GM18519 (cell line): ENCODE results near the gene MIB2.
"Not testable (repeated sequence)": the region's sequence is repeated elsewhere in the genome, so short reads cannot be mapped to it uniquely, and the experiment has no call there.

Experiments
- ATAC-seq: cut with Tn5 transposase; IDR thresholded peaks from one replicate; pipeline ENCODE4 v1.9.1; 2021; ENCODE audit warnings: mild to moderate bottlenecking, moderate library complexity; ENCODE audit not compliant: unreplicated experiment, low FRiP score

The MIB2 gene

DNA sequence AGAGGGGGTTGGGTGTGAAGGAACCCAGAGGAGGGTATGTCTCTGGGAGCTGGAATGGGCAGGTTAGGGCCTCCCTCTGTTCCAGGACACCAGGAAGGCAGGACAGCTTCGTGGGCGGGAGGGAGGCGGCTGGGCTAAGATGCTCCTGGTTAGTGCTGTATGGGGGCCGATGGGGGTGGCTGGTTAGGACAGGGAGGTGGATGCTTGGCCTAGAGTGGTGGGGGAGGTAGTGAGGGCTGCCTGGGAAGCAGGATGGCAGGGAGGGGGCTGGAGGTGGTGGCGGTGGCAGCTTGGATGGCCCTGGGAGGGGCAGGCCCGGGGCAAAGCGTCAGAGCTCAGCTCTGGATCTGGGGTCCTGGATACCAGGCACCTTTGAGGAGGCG, 10.5 kb downstream of the MIB2 start:
- ATAC-seq, result no peak

DNA sequence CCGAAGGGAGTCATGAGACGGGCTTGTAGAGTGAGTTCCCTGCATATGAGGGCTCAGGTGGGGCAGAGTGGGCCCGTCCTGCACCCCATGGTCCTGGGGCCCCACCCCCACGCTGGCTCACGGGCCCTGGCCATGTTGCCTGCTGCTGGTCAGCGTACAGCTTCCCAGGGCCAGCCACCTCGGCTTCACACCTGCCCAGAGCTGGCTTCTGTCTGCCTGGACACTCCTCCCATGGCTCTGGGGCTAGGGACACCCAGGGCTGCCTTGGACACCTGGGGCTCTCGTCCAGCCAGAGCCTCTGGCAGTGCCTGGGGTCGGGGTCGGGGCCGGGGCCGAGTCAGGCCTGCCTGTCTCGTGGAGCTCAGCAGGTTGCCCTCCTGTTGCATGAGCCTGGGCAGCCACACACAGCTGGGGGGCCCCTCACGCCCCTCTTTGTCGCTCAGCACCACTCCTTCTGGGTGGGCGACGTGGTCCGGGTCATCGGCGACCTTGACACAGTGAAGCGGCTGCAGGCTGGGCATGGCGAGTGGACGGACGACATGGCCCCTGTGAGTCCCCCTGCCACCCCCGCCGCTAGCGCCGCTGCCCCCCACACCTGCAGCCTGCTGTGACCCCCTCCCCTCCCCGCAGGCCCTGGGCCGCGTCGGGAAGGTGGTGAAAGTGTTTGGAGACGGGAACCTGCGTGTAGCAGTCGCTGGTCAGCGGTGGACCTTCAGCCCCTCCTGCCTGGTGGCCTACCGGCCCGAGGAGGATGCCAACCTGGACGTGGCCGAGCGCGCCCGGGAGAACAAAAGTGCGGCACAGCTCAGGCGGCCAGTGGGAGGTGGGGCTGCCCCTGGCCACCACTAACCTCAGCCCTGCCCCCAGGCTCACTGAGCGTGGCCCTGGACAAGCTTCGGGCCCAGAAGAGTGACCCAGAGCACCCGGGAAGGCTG, 11.2 kb downstream of the MIB2 start:
- ATAC-seq, result no peak

GRCh38 chr1:1627261-1627828, 12.0 kb downstream of the MIB2 start:
- no peak for ATAC-seq

- ATAC-seq, result no peak
Observed at GRCh38 chr1:1627829-1628753, 12.8 kb downstream of the MIB2 start.

GRCh38 chr1:1628754-1629429, 13.6 kb downstream of the MIB2 start:
- ATAC-seq, result no peak

- no peak for ATAC-seq
Observed at GRCh38 chr1:1629430-1630190, 14.3 kb downstream of the MIB2 start.

GRCh38 chr1:1630191-1630964, 15.1 kb downstream of the MIB2 start:
- ATAC-seq, result no peak

- ATAC-seq, result no peak
Observed at GRCh38 chr1:1630965-1631781, 15.9 kb downstream of the MIB2 start.

- ATAC-seq, result no peak
Observed at GRCh38 chr1:1631782-1632420, 16.6 kb downstream of the MIB2 start, which contains the start of gene MMP23B. Gene MMP23B (plus strand): TSS chr1:1632173. CDS start chr1:1632219, 46 bp downstream.

GRCh38 chr1:1633409-1633808, 18.1 kb downstream of the MIB2 start:
- ATAC-seq, result not testable (repeated sequence)

DNA sequence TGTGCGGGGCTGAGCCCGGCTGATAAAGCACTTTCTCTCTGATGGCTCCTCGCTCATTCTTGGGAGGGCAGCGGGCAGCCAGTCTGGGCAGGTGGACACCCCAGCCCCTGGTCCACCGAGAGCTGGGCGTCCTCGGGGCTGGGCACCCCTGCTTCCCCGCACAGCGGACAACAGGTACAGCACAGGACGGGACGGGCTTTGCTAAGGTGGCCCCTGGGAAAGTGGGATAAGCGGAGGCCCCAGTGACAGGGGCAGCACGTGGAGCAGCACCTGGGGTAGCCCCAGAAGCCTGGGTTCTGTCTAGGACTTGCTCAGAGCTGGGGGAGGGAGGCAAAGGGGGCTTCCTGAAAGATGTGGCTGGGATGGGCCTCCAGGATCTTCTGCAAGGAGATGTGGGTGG, 19.3 kb downstream of the MIB2 start:
- ATAC-seq, result not testable (repeated sequence)

GRCh38 chr1:1636621-1637478, 21.6 kb downstream of the MIB2 start:
- ATAC-seq, result not testable (repeated sequence)

GRCh38 chr1:1637479-1637875, 22.2 kb downstream of the MIB2 start:
- not testable (repeated sequence) for ATAC-seq

DNA sequence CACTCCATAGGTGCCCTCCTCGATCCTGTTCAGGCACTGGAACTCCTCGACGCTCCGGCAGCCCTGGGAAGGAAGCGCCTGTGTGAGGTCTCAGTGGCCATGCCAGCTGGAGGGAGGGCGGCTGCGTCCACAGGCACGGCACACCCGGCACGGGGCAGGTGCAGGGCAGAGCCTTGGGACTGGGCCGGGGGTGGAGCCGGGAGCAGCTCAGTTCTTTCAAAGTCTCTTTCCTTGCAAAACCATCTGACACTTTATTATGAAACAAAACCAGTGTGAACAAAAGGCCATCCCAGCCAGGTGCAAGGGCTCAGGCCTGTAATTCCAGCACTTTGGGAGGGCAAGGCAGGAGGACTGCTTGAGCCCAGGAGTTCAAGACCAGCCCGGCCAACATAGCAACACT, 23.2 kb downstream of the MIB2 start:
- ATAC-seq, result not testable (repeated sequence)

GRCh38 chr1:1639368-1639767, 24.1 kb downstream of the MIB2 start:
- not testable (repeated sequence) for ATAC-seq

DNA sequence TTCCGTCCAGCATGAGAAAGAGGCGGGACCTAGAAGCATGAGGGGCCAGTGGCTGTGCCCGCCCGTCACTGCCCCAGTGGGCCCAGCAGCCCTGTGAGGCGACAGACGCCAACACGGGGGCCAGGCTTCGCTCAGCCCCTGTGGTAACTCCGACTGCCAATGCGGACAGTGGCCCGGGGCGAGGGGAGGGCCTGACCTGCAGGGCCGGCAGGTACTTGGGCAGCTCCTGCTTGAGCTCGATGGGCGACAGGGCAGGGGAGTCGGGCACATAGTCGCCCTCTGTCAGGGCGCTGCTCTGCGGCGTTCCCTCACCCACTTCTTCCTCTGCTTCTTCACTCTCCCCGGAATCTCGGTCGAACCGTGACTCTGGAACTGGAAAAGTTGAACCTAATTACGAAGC, 24.8 kb downstream of the MIB2 start:
- ATAC-seq, result not testable (repeated sequence)
